Hepatocyte (in vitro differentiated cells): ENCODE data around the gene GNG12. TPM values are rescaled to one million over a fixed set of nuclear protein-coding genes. Genes with fewer than 3 reads are reported as not detected.

ENCODE experiments used
- DNase-seq: peaks from one replicate; pipeline ENCODE4 v3.0.0-alpha.2; 2016; ENCODE audit warnings: low spot score
- H2AFZ ChIP-seq: fragments of 200-600 bp; sonication (generic); 2 replicates; pipeline ENCODE4 v1.6.0; 2016; ENCODE audit warnings: antibody characterized with exemption, mild to moderate bottlenecking
- H3K27ac ChIP-seq: fragments of 200-600 bp; sonication (generic); 2 replicates; pipeline ENCODE4 v1.5.1; 2016; ENCODE audit warnings: mild to moderate bottlenecking
- H3K27me3 ChIP-seq: fragments of 200-600 bp; sonication (generic); 2 replicates; pipeline ENCODE4 v1.6.1; 2016
- H3K36me3 ChIP-seq: fragments of 200-600 bp; sonication (generic); replicated peaks from 2 replicates; pipeline ENCODE4 v1.5.1; 2016; ENCODE audit warnings: low read depth; ENCODE audit not compliant: insufficient read depth
- H3K4me1 ChIP-seq: fragments of 200-600 bp; sonication (generic); 2 replicates; pipeline ENCODE4 v1.5.1; 2016; ENCODE audit warnings: mild to moderate bottlenecking, moderate library complexity; ENCODE audit not compliant: insufficient read depth
- H3K4me2 ChIP-seq: fragments of 200-600 bp; sonication (generic); 2 replicates; pipeline ENCODE4 v1.6.0; 2016
- H3K4me3 ChIP-seq: fragments of 200-600 bp; sonication (generic); 2 replicates; pipeline ENCODE4 v1.5.1; 2016; ENCODE audit warnings: mild to moderate bottlenecking
- H3K79me2 ChIP-seq: fragments of 200-600 bp; sonication (generic); 2 replicates; pipeline ENCODE4 v1.6.0; 2017; ENCODE audit warnings: mild to moderate bottlenecking
- H3K9me2 ChIP-seq: fragments of 200-600 bp; sonication (generic); replicated peaks from 2 replicates; pipeline ENCODE4 v1.6.0; 2017; ENCODE audit warnings: mild to moderate bottlenecking; ENCODE audit not compliant: insufficient read depth
- H3K9me3 ChIP-seq: fragments of 200-600 bp; sonication (generic); 2 replicates; pipeline ENCODE4 v1.5.1; 2016; ENCODE audit warnings: low read depth, mild to moderate bottlenecking
- H4K20me1 ChIP-seq: fragments of 200-600 bp; sonication (generic); 2 replicates; pipeline ENCODE4 v1.6.0; 2016; ENCODE audit warnings: mild to moderate bottlenecking; ENCODE audit not compliant: insufficient read depth, poor library complexity, severe bottlenecking
- CTCF ChIP-seq: fragments of 200-600 bp; sonication (generic); IDR thresholded peaks from 2 replicates; pipeline ENCODE4 v1.5.1; 2016; ENCODE audit warnings: antibody characterized with exemption, mild to moderate bottlenecking; ENCODE audit not compliant: poor library complexity
- EZH2 ChIP-seq: fragments of 200-600 bp; sonication (generic); IDR thresholded peaks from 2 replicates; pipeline ENCODE4 v1.6.1; 2016; ENCODE audit warnings: antibody characterized with exemption, mild to moderate bottlenecking, borderline replicate concordance
- EZH2phosphoT487 ChIP-seq: fragments of 200-600 bp; sonication (generic); IDR thresholded peaks from one replicate; pipeline ENCODE4 v1.6.1; 2018; ENCODE audit warnings: antibody characterized with exemption, mild to moderate bottlenecking, low read depth, moderate library complexity; ENCODE audit not compliant: unreplicated experiment, severe bottlenecking
- WGBS: methylation state at CpG from one replicate; pipeline ENCODE4 v1.1.6; 2016; ENCODE audit warnings: low lambda C conversion rate; ENCODE audit errors: missing lambda C conversion rate; 5-methylcytosine and 5-hydroxymethylcytosine counted together
- polyA plus RNA-seq: library from polyadenylated mRNA; unstranded; fragments of >200 nt; fragmentation: Nextera tagmentation; extraction: Ambion mirVana; gene quantifications from 2 replicates; pipeline ENCODE4 v1.2.1, GENCODE V29; 2016
- total RNA-seq: library from RNA; depleted of rRNA; stranded (reverse); fragments of >200 nt; gene quantifications from 2 replicates; pipeline ENCODE4 v1.2.3, GENCODE V29; 2014

GNG12 gene
- total and polyA plus RNA-seq, 2 experiments from 2014 or later, result 49.6 to 108 TPM

- 73% methylated on average over 1 of the region's 1 CpG for WGBS
- peak overlapping the region; percentile 19 for H3K4me2 ChIP-seq
Measured at GRCh38 chr1:67792741-67793458, 40.4 kb downstream of the GNG12 start.

GRCh38 chr1:67792103-67792502 lies 41.2 kb downstream of the GNG12 start:
- 60% methylated on average over 5 of the region's 5 CpGs for WGBS
- Histone ChIP-seq H3K79me2 (peaks cover 86% of the 10 kb centered on the region), H3K27ac (peak overlapping the region; percentile 36), H3K36me3 (no peaks in the 10 kb centered on the region), H3K27me3 (no peaks in the 10 kb centered on the region), H3K4me1 (peaks cover 36% of the 10 kb centered on the region), H4K20me1 (peaks cover 4% of the 10 kb centered on the region), H2AFZ (no peak overlapping the region), H3K9me3 (no peaks in the 10 kb centered on the region), H3K4me2 (no peak overlapping the region), H3K9me2 (no peaks in the 10 kb centered on the region), H3K4me3 (no peak overlapping the region)
- no peak for TF ChIP-seq EZH2phosphoT487
- no peak for TF ChIP-seq EZH2
- no peak for TF ChIP-seq CTCF
- DNase-seq, result no peak

More at GRCh38 chr1:67792741-67793458, 40.4 kb downstream of the GNG12 start:
- no peaks in the 10 kb centered on the region for H3K27me3 ChIP-seq
- H3K4me1 ChIP-seq, result peaks cover 35% of the 10 kb centered on the region
- DNase-seq, result no peak
- H2AFZ ChIP-seq, result no peak overlapping the region
- no peak overlapping the region for H3K4me3 ChIP-seq
- no peaks in the 10 kb centered on the region for H3K36me3 ChIP-seq
- no peaks in the 10 kb centered on the region for H3K9me2 ChIP-seq
- peaks cover 4% of the 10 kb centered on the region for H4K20me1 ChIP-seq
- peaks cover 86% of the 10 kb centered on the region for H3K79me2 ChIP-seq
- no peaks in the 10 kb centered on the region for H3K9me3 ChIP-seq
- peak overlapping the region; percentile 56 for H3K27ac ChIP-seq
- TF ChIP-seq EZH2phosphoT487, result no peak
- no peak for TF ChIP-seq CTCF
- TF ChIP-seq EZH2, result no peak

- Histone ChIP-seq H3K9me3 (no peaks in the 10 kb centered on the region), H3K4me2 (no peak overlapping the region), H3K27me3 (no peaks in the 10 kb centered on the region), H3K4me1 (peaks cover 36% of the 10 kb centered on the region), H3K79me2 (peaks cover 86% of the 10 kb centered on the region), H4K20me1 (peaks cover 4% of the 10 kb centered on the region), H3K4me3 (no peak overlapping the region), H3K9me2 (no peaks in the 10 kb centered on the region), H2AFZ (no peak overlapping the region), H3K36me3 (no peaks in the 10 kb centered on the region), H3K27ac (peak overlapping the region; percentile 36)
- 82% methylated on average over 3 of the region's 3 CpGs for WGBS
- no peak for TF ChIP-seq EZH2
- TF ChIP-seq EZH2phosphoT487, result no peak
- TF ChIP-seq CTCF, result no peak
- no peak for DNase-seq
Measured at GRCh38 chr1:67791686-67792085, 41.6 kb downstream of the GNG12 start.
